Muscle layer of duodenum (tissue), 2 donors: Measurements from ENCODE around the gene BRWD1.
"Not testable (repeated sequence)": the region's sequence is repeated elsewhere in the genome, so short reads cannot be mapped to it uniquely, and the experiment has no call there.

Source experiments
- H3K27ac ChIP-seq: one replicate; pipeline ENCODE4 v1.7.0; 2013; ENCODE audit warnings: mild to moderate bottlenecking, low read length
- H3K27me3 ChIP-seq: one replicate; pipeline ENCODE4 v1.7.0; 2013; ENCODE audit warnings: low read depth, mild to moderate bottlenecking, control low read depth, low read length
- H3K36me3 ChIP-seq, 2 donors: one replicate each; pipeline ENCODE4 v1.7.0; 2013; ENCODE audit warnings: low read length in 2 of 2, control low read depth in 1 of 2, mild to moderate bottlenecking in 1 of 2; ENCODE audit not compliant: insufficient read depth in 2 of 2, control insufficient read depth in 1 of 2
- H3K4me1 ChIP-seq, 2 donors: one replicate each; pipeline ENCODE4 v1.7.0; 2013; ENCODE audit warnings: low read length in 2 of 2, mild to moderate bottlenecking in 2 of 2, control low read depth in 1 of 2, moderate library complexity in 1 of 2; ENCODE audit not compliant: insufficient read depth in 2 of 2, control insufficient read depth in 1 of 2
- H3K4me3 ChIP-seq, 2 donors: one replicate each; pipeline ENCODE4 v1.7.0; 2013; ENCODE audit warnings: low read length in 2 of 2, low read depth in 1 of 2, mild to moderate bottlenecking in 1 of 2
- H3K9me3 ChIP-seq, 2 donors: one replicate each; pipeline ENCODE4 v1.7.0; 2013; ENCODE audit warnings: low read length in 2 of 2, control low read depth in 1 of 2, mild to moderate bottlenecking in 1 of 2; ENCODE audit not compliant: control insufficient read depth in 1 of 2
- donor health status: healthy.

BRWD1 gene

DNA sequence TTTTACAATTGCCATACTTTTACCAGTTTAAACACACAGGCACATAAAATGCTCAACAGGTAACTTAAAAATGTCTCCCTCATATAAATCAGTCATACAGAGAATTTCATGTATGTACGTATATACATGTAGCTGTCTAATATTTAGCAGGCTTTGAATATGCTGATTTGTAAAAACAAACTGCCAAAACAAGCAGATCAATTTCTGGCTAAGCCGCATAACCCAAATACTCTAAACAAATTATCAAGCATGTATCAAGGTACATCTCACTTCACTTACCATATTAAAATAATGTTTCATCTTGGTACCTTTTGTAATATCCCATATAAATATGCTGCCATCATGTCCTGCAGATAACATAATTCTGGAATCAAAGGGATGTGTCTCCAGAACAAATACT, 43.8 kb downstream of the BRWD1 start:
- no peak overlapping the region for H3K4me3 ChIP-seq
- no peaks in the 10 kb centered on the region for H3K9me3 ChIP-seq
- no peaks in the 10 kb centered on the region for H3K4me1 ChIP-seq
- no peak overlapping the region for H3K27ac ChIP-seq
- H3K27me3 ChIP-seq, result no peaks in the 10 kb centered on the region
- H3K36me3 ChIP-seq, result peaks cover 20 to 55% of the 10 kb centered on the region in 2 donors

DNA sequence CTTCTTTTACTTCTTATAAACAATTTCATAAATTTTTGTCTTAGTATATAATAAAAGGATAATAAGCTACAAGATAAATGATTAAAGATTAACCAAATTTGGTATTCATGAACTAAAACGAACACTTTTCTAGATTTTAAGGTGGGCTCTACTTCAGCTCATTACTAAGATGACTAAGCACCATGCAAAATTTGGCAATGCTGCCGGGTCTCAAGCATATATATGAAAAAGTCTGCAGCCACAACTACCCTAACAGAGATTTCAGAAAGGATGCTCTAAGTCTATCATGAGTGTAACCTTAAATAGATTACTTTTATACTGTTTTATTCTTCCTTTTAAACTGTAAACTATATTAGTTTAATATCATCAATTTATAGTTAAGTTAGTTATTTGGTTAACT, 47.8 kb downstream of the BRWD1 start:
- no peak overlapping the region for H3K27ac ChIP-seq

DNA sequence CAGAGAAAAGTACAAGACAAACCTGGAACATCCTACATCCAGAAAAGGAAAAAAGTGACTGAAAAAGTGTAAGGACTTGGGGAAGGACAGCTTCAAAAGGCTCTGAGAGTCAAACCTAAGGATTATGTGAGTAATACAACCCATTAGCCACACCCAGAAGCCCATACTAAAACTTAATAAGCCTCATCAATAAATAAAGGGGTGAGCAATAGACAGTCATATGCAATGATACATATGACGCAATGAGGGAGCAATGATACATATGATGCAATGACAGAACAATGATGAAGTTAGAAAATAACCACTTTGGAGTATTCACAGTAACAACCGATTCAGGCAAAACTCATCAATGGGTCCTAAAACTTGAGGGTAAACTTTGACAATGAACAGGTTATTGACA, 50.1 kb downstream of the BRWD1 start:
- Histone ChIP-seq H3K4me1 (no peaks in the 10 kb centered on the region), H3K27ac (no peak overlapping the region), H3K36me3 (peaks cover 29 to 54% of the 10 kb centered on the region in 2 donors), H3K4me3 (no peak overlapping the region), H3K9me3 (no peaks in the 10 kb centered on the region), H3K27me3 (no peaks in the 10 kb centered on the region)

More for the DNA sequence above, 47.8 kb downstream of the BRWD1 start:
- H3K27me3 ChIP-seq, result no peaks in the 10 kb centered on the region
- H3K36me3 ChIP-seq, result peaks cover 33 to 59% of the 10 kb centered on the region in 2 donors
- no peak overlapping the region for H3K4me3 ChIP-seq
- no peaks in the 10 kb centered on the region for H3K4me1 ChIP-seq
- no peaks in the 10 kb centered on the region for H3K9me3 ChIP-seq

DNA sequence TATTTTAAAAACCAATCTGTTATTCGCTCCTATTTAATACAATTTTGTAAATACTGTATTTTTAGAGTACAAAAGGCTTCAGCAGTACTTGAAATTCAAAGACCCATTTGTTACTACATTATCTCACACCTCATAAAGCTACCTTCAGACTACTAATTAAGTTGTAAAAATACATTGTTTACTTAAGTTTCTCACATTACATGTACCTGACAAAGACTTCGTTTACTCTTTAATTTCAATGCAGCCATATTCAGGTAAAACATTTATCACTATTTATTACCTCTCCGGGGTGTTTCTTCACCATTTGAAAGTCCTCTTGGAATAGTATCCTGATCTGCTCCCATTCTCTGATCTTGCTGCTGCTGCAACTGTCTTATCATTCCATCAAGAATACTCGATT, 55.2 kb downstream of the BRWD1 start:
- Histone ChIP-seq H3K36me3 (peaks cover 26 to 35% of the 10 kb centered on the region in 2 donors), H3K4me3 (no peak overlapping the region), H3K27me3 (no peaks in the 10 kb centered on the region), H3K9me3 (no peaks in the 10 kb centered on the region), H3K4me1 (no peaks in the 10 kb centered on the region), H3K27ac (no peak overlapping the region)

DNA sequence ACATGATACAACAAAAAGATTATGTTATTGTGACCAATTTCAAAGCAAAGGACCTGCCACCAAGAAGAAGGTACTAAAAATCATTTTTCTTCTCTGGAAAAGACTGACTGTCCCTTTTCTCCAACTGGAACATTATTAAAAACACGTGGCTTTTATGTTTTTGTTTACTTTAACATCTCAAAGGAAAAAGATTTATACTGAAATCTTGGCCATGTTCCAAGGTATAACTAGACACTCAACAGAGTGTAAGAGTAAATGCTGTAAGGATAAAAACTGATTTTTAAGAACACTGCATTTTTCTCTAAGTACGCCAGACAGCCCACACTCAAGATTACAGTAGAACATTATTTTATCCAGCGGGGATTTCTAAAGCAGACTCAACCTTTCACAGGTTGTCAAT, 62.1 kb downstream of the BRWD1 start:
- peaks cover 18 to 37% of the 10 kb centered on the region in 2 donors for H3K36me3 ChIP-seq
- no peak overlapping the region for H3K27ac ChIP-seq
- H3K9me3 ChIP-seq, result no peaks in the 10 kb centered on the region
- H3K4me3 ChIP-seq, result no peak overlapping the region
- peaks cover 0 to 12% of the 10 kb centered on the region in 2 donors for H3K4me1 ChIP-seq
- no peaks in the 10 kb centered on the region for H3K27me3 ChIP-seq

DNA sequence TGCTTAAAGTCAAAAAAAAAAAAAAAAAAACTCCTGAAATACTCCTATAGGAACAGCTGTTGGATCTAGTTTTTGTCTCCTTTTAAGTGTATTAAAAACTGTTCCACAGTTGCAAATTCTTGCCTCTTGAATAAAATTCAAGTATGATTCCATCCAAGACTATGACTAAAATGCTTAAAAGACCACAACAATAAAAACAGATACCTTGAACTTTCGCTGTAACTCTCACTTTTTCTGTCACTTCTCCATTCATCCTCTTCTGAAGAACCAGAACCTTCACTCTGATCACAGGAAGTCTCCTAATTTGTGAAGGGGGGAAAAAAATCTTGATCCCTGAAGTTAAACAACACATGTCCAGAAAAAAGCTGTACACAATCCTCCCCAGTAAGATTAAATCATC, 75.2 kb downstream of the BRWD1 start:
- H3K27me3 ChIP-seq, result no peaks in the 10 kb centered on the region
- peaks cover 24 to 48% of the 10 kb centered on the region in 2 donors for H3K36me3 ChIP-seq
- no peaks in the 10 kb centered on the region for H3K9me3 ChIP-seq
- H3K4me1 ChIP-seq, result no peaks in the 10 kb centered on the region
- no peak overlapping the region for H3K4me3 ChIP-seq
- no peak overlapping the region for H3K27ac ChIP-seq

DNA sequence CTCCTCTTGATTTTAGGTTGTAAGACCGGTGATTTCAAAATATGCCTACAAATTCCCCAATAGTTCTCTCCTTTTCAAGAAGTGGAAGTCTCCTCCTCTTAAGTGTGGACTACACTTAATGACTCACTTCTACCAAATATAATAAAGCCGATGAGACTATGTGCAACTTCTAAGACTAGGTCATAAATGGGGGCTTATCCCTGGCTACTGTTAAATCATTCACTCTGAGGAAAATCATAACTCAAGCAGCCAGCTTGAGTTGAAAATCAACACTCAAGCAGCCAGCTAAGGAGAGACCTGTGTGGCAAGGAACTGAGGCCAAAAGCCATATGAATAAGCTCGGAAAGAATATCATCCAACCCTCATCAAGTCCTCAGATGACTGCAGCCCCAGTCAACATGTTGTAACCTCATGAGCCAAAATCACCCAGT, 80.6 kb downstream of the BRWD1 start:
- H3K27ac ChIP-seq, result no peak overlapping the region
- no peak overlapping the region for H3K4me3 ChIP-seq
- no peaks in the 10 kb centered on the region for H3K9me3 ChIP-seq
- H3K27me3 ChIP-seq, result no peaks in the 10 kb centered on the region
- peaks cover 33 to 46% of the 10 kb centered on the region in 2 donors for H3K36me3 ChIP-seq
- H3K4me1 ChIP-seq, result no peaks in the 10 kb centered on the region

DNA sequence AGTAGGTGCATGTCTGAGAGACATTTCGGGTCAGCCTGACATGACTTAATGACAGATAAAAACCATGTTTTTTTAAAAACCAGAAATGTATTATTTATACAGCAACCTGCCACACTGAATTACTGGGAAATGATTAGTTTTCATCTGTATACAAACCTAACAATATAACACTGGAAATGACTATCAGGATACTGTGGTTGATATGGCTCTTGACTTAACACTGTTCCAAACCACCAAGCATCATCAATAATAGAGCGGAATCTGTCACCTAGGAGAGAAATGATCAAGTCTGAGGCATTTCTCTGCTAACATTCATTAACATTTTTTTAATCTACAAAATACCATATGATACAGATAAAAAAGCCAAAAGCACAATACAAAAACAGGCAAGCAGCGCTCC, 88.5 kb downstream of the BRWD1 start:
- Histone ChIP-seq H3K36me3 (peaks cover 31 to 41% of the 10 kb centered on the region in 2 donors), H3K9me3 (no peaks in the 10 kb centered on the region), H3K27me3 (no peaks in the 10 kb centered on the region), H3K4me1 (no peaks in the 10 kb centered on the region), H3K4me3 (no peak overlapping the region), H3K27ac (no peak overlapping the region)

DNA sequence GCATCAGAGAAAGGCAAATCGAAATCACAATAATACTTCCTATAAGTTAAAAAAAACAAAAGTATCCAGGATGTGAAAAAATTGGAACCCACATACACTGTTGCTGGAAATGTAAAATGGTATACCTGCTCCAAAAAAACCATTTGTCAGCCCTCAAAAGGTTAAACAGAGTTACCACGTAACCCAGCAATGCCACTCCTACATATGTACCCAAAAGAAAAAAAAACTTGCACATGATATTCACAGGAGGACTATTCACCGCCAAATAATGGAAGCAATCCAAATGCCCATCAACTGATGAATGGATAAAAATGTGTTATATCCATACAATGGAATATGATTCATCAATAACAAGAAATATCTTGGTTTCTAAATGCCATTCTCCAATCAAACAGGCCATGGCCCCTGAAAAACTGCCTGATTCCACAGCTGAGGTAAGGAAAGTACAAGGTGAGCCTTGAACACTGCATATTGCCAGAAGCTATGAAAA, 91.4 kb downstream of the BRWD1 start:
- H3K27ac ChIP-seq, result no peak overlapping the region
- H3K36me3 ChIP-seq, result peaks cover 30 to 37% of the 10 kb centered on the region in 2 donors
- H3K4me1 ChIP-seq, result no peaks in the 10 kb centered on the region
- H3K9me3 ChIP-seq, result no peaks in the 10 kb centered on the region
- H3K4me3 ChIP-seq, result no peak overlapping the region
- no peaks in the 10 kb centered on the region for H3K27me3 ChIP-seq

DNA sequence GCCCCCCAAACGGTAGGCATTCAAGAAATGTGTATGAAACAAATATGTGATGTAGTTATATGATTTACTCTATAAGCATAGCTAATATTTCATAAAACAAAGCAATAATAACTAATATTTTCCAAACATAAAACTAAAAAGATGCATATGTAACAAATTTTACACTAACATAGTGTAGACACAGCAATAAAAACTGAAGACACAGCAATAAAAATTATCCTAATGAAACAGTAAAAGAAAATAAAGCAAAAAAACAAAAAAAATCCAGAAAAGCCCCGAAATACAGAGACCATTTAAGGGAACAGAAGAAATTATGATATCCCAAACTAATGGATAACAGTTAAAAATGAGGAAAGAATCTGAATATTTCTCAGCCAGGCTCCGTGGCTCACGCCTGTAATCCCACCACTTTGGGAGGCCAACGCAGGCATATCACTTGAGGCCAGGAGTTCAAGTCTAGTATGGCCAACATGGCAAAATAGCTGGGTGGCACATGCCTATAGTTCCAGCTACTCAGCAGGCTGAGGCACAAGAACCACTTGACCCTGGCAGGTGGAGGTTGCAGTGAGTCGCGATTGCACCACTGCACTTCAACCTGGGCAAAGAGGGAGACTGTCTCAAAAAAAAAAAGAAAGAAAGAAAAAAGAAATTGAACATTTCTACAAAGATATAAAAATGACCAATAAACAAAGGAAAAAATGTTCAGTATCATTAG, 92.0 kb downstream of the BRWD1 start:
- peaks cover 24 to 32% of the 10 kb centered on the region in 2 donors for H3K36me3 ChIP-seq
- no peaks in the 10 kb centered on the region for H3K27me3 ChIP-seq
- H3K27ac ChIP-seq, result no peak overlapping the region
- no peaks in the 10 kb centered on the region for H3K9me3 ChIP-seq
- no peaks in the 10 kb centered on the region for H3K4me1 ChIP-seq
- no peak overlapping the region for H3K4me3 ChIP-seq

DNA sequence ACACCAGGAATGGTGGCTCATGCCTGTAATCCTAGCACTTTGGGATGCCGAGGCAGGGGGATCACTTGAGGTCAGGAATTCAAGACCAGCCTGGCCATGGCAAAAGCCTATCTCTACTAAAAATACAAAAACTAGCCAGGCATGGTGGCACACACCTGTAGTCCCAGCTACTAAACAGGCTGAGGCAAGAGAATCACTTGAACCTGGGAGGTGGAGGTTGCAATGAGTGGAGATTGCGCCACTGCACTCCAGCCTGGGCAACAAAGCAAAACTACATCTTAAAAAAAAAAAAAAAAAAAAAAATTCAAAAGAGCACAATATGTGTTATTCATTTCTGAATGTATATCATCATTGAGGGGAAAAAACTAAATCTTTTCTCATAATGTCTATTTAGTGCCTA, 92.6 kb downstream of the BRWD1 start:
- not testable (repeated sequence) for H3K4me1 ChIP-seq, H3K27me3 ChIP-seq, H3K4me3 ChIP-seq, H3K9me3 ChIP-seq, H3K27ac ChIP-seq
- peaks cover 24 to 34% of the 10 kb centered on the region in 2 donors for H3K36me3 ChIP-seq

DNA sequence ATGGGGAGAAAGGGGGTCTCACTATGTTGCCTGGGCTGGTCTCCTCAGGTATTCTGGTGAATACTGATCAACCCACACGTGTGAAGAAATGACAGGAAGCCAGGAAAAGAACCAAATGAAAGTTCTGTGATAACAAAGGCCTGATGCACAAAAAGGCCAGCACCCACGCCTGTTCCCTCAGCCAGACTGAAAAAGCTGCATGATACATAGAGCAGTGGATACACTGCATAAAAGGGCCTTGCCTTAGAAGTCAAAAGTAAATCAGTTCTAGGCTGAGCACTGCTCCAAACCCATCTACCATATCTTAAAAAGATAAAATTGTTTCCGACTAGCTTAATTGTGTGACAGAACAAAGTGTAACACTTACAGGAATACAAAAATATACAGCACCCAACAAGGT, 93.3 kb downstream of the BRWD1 start:
- Histone ChIP-seq H3K27me3 (no peaks in the 10 kb centered on the region), H3K9me3 (no peaks in the 10 kb centered on the region), H3K27ac (no peak overlapping the region), H3K36me3 (peaks cover 31 to 36% of the 10 kb centered on the region in 2 donors), H3K4me3 (no peak overlapping the region), H3K4me1 (no peaks in the 10 kb centered on the region)
